TTC549 (cell line): ENCODE measurements around the gene QTRT2.

Experiments
- FAIRE-seq: peaks from 2 replicates; lab custom pipeline; 2012; peaks lifted over from hg19 to GRCh38; lab: Jason Lieb, UNC

Gene QTRT2

DNA sequence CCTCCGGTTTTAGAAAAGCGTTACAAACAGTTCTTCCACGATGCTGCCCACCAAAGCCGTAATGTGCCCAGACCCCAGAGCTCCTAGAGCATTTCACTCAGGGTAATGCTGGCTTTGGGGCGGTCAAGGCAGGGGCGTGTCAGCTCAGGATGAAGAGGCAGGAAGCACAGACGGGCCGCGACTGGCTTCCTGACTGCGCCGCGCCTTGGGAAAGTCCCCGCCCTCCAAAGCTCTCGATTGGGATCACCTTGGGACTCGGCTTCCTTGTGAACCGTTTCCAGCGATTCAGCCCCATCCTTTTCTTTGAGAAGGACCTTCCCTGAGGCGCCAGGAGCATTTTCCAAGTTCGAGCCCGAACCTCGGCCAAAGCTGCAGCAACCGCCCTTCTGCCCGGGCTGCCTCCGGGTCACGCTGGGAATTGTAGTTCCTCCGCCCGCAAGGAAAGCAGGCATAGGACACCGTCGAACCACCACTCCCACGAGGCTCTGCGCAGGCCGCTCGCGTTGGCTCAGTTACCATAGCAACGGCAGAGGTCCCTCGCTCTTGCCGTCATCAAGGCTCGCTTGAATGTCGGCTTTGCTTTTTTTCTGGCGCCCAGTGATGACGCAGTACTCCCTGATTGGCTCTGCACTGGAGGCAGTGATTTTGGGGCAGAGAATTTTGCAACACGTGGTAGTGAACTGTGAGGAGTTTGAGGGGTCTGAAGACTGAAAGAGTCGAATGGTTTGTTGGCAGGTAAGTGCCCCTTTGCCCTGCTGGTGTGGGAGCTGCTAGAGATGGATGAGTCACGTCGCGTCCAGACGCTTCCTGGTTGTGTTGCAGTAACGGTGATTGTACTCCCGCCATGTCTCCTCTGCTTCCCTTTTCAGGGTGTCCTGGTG lies at the start of gene QTRT2, which contains the start of gene CCDC191:
QTRT2 (plus strand) TSS at position 608 of the 881 bp plus-strand sequence. CDS start 8,521 bp downstream, outside the sequence.
CCDC191 (minus strand) TSS at position 397 of the 881 bp plus-strand sequence; CDS start at position 337, 60 bp downstream.
- peak; percentile 96 for FAIRE-seq

DNA sequence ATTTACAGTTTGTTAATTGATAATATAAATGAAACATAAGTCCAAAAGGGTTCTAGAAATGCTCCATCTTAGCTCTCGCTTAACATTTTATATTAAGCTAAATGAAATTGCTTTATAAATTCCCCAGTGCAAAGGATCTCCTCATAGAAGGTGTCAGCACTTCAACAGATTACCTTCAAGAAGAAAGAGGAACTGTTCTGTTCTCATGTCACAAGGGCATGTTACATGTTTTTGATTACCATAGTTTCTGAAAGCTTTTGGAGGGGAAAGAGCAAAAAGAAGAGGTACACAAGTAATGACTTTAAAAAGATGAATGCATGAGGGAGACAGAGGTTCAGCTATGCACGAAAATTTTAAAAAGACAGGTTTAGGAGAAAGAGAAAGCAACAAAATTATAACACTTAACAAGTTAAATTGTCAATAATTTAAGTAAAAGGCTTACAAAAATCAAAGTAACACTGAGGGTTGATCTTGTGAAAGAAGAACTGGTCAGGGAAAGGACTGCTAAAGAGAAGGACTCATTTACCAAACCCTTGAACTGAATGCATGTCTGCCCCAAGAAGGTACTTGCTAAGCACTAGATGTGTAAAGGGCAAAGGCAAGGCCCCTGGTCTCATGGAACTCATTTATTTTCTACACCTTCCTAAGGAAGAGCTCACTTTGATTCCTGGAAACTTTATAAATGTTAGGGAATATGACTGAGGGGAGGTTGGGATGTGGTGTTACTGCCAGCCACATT lies 45.3 kb upstream of the QTRT2 start:
- FAIRE-seq = no peak

DNA sequence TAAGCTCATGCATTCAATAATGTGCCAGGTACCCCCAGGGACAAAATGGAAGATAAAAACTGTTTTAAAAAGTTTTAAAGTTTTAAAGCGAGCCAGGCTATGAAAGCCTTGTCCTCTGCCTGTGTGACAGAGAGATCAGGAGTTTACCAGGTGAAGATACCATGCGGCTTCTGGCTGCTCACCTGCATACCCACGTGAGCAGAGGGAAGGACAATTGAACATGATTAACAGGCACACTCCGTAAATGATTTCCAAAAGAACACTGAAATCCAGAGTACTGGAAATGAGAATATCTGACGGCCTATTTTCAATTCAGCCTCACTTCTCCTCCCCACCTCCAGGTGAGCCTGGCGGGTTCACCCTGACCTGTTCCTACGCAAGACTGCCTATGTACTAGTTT lies 42.3 kb upstream of the QTRT2 start:
- FAIRE-seq = no peak

- FAIRE-seq = no peak
Observed at GRCh38 chr3:114019486-114019885, 37.1 kb upstream of the QTRT2 start.

GRCh38 chr3:114020907-114021306 lies 35.6 kb upstream of the QTRT2 start:
- no peak for FAIRE-seq

DNA sequence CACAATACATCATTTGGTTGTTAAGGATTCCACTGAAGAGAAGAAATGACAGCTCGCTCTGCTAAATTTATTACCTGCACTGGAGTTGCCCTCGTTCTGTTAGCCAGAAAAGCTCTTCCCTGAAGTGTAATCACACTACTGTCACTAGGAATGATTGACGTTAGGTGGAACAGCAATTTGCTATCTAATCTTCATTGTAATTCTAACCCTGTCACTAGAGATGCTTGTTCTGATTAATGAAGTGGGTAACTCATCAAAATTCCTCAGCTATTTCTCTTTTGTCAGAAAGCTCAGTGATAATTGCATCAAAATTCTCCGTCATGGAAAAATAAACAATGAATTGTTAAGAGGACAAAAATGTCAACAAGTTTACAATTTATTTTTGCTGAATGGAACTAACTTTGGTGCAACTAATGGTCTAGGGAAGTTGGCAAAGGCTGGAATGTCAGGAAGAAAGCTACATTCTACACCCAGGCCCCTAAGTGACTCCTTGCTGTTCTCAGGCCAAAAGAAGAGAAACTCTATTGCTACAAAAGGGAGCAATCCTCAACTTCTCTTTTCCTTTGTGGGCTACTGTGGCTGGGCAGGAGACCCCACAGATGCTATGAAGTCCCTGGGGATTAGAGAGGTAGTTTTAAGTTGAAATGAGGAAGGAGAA lies 34.3 kb upstream of the QTRT2 start:
- no peak for FAIRE-seq

GRCh38 chr3:114025451-114025850 lies 31.1 kb upstream of the QTRT2 start:
- FAIRE-seq = no peak

DNA sequence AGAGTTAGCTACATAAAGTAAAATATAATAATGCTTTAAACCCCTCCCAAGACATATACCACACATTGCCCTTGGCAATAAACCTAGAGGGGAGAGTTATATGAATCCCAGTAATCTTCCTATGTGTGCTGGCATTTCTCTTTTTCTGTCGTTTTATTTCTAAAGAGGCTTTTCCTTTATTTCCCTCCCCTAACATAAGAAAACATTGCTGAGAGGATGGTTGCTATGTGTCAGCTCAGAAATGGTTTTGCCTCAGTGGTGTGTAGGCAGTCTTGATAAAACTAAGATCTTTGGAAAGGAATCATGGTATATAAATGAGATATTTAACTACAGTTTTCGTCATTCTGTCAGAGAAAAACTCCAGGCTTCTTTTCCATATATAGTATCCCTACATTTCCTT lies 30.2 kb upstream of the QTRT2 start:
- FAIRE-seq = no peak

DNA sequence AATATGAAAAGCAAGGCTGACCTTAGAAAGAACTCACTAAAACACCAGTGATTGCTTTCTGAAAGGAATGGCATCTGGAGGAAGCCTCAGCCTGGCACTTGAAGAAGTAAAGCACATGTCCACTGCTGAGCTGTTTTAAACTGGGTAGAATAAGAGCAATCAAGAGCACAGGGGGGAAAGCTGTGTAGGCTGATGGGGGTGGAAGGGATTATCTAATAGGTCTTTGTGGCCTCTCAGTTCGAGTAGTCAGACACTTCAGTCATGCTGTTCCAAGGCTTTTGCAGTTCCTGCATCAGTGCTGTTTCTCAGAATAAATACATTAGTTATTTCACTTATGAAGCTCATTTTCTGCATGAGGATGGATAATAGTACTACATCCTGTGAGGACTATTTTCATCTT lies 22.8 kb upstream of the QTRT2 start:
- FAIRE-seq = no peak

DNA sequence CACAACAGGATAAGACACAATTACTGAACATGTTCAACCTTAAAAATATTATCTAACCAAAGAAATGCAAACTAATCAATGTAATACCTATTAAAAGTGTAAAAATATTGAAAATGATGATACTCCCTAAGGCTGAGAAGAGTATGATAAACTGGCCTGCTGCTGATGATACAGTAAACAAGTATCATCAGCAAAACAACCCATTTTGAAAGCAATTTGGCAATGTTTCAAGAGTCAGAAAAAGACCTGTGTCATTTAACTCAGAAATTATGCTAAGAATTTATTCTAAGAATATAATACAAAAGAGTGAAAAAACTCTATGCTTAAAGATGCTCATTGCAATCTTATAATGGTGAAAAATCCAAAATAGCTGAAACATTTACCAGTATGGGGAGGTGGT lies 22.3 kb upstream of the QTRT2 start:
- no peak for FAIRE-seq

- no peak for FAIRE-seq
Observed at GRCh38 chr3:114034787-114035545, 21.6 kb upstream of the QTRT2 start.

GRCh38 chr3:114035896-114036295 lies 20.6 kb upstream of the QTRT2 start:
- FAIRE-seq = no peak

- no peak for FAIRE-seq
Observed at GRCh38 chr3:114043205-114043604, 13.3 kb upstream of the QTRT2 start.

GRCh38 chr3:114052216-114052615 lies 4.3 kb upstream of the QTRT2 start:
- FAIRE-seq = no peak

- FAIRE-seq = no peak
Observed at GRCh38 chr3:114057011-114057347, 442 bp downstream of the QTRT2 start.

DNA sequence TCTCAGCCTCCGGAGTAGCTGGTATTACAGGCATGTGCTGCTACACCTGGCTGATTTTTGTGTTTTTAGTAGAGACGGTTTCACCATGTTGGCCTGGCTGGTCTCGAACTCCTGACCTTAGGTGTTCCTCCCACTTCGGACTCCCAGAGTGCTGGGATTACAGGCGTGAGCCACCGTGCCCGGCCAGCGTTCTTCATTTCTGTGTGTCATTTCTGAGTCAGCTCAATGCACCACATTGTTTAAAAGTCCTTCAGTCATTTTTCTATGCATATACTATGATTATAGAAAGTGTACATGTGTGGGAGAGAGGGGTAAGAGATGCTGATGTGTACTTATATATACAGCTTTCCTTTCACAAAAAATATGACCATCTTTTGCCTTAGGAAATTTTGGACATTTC lies 2.1 kb downstream of the QTRT2 start:
- FAIRE-seq = no peak

- no peak for FAIRE-seq
Observed at GRCh38 chr3:114060906-114061655, 4.5 kb downstream of the QTRT2 start.

DNA sequence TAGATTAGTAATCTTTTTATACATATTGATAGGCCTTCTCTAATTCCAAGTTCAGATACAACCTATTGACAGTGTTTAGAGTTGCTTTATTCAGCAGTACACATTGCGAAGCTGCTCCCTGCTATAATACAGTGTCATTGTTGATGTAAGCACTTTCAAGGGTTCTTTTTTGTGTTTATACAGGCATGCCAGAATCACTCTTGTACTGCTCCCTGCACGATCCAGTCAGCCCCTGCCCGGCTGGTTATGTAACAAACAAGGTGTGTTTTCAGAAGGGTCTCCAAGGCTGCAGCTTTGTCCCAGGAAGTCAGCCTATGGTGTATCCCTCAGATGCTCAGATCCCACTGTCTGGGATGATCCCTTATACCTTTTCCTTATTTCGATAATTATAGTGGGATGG lies 11.3 kb downstream of the QTRT2 start:
- no peak for FAIRE-seq

- FAIRE-seq = no peak
Observed at GRCh38 chr3:114068336-114068735, 11.8 kb downstream of the QTRT2 start.

DNA sequence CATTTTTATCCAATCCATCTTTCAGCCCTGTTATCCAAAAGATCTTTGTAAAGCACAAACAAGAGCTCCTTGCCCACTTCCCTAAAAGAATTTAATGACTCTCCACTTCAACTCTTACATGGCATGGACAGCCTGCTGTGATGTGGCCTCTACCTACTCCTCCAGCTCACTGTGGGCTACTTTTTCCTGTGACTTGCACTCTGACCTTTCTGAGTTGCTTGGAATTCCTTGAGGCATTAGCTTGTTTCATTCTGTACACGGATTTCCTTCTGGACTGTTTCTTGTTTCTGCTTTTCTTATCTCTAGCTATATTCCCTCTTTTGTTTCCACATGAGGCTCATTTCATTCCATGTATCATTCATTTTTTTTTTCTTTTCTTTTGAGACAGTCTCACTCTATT lies 15.2 kb downstream of the QTRT2 start:
- FAIRE-seq = no peak

DNA sequence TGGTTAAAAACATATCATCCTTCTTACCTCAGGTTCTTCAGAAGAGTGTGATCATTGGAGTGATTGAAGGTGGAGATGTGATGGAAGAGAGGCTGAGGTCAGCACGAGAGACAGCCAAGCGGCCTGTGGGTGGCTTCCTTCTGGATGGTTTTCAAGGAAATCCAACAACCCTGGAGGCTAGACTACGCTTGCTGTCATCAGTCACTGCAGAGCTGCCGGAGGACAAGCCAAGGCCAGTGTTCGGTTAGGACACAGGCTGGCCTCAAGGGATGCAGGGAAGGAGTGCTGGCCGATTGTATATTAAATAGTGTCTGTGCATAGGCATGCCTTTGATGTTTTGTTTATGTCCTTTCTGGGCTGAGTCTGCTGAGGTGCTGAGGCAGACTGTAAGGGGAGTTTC lies 20.2 kb downstream of the QTRT2 start:
- FAIRE-seq = no peak

GRCh38 chr3:114078126-114078525 lies 21.6 kb downstream of the QTRT2 start:
- no peak for FAIRE-seq
